ENCODE results near the gene SIPA1.

DNA sequence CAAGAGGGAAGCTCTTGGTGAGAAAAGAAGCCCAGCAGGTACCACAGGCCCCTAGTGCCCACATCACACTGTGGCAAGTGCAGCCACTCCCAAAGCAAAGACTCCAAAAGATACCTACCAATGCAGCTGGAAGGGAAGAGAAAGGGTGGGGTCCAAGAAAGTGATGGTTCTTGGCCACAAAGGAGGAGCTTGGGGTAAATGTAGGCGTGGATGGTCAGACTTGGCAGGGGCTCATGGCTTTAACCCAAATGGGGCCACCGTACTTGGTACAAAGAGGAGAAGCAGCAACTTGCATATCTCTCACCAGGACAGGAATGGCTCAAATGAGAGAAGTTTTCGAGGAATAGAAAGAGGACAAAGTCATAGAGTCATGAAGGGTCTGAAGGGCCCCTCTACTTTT lies 28.7 kb upstream of the SIPA1 start:
- TF ChIP-seq CTCF (IDR thresholded peaks at IDR 0.05; ENCODE audit: low read length) (no peak), EZH2 (IDR thresholded peaks at IDR 0.05; ENCODE audit: borderline replicate concordance, low read length) (no peak)

Measured in OCI-LY1 (cell line).